ENCODE measurements around the gene LTBR. TPM values are rescaled to one million over a fixed set of nuclear protein-coding genes. Genes with fewer than 3 reads are reported as not detected.

The LTBR gene
- total and polyA plus RNA-seq, 2 of the 4 experiments (the other 2 are of a cell fraction): 19.7 to 62.5 TPM

DNA sequence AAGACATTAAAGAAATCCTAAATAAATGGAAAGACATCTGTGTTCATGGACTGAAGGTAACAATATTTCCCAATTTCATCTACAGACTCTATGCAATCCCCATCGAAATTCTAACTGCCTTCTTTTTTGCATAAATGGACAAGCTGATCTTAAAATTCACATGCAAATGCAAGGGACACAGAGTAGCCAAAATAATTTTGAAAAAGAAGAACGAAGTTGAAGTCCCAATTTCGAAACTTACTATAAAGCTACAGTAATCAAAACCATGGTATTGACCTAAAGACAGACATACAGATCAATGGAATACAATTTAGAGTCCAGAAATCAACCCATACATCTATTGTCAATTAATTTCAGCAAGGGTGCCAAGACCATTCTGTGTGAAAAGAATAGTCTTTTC, 44.4 kb downstream of the LTBR start:
- BruUV-seq (replicated peaks): no TSS peak
- Histone ChIP-seq H3K4me2 (ENCODE audit: low read depth, low read length) (no peak overlapping the region), H3K9me3 (ENCODE audit: control insufficient read depth, insufficient read depth, low read length) (no peaks in the 10 kb centered on the region), H2BK5ac (ENCODE audit: low read depth, low read length, poor library complexity, severe bottlenecking) (no peak overlapping the region), H3K18ac (ENCODE audit: low read depth, low read length) (no peak overlapping the region), H3K9ac (ENCODE audit: low read depth, low read length) (no peak overlapping the region), H3K79me1 (ENCODE audit: low read depth in 1 of 2, low read length in 2 of 2) (0 out of 4 replicates have a peak, but pooled peaks cover 0 to 3% of the 10 kb centered on the region in 2 experiments), H2BK15ac (ENCODE audit: low read depth, low read length) (no peak overlapping the region), H3K56ac (ENCODE audit: extremely low read depth, insufficient read depth, low read length) (no peak overlapping the region), H4K20me1 (ENCODE audit: insufficient read depth, low read length) (no peaks in the 10 kb centered on the region), H2BK20ac (ENCODE audit: low read depth, low read length) (no peak overlapping the region), H3K27ac (ENCODE audit: insufficient read depth, low read length) (no peak overlapping the region), H4K8ac (ENCODE audit: low read depth in 2 of 2, low read length in 2 of 2) (no peak overlapping the region), H2AFZ (replicated peaks; ENCODE audit: low read length, poor library complexity) (no peak overlapping the region), H2BK120ac (ENCODE audit: low read depth, low read length) (no peak overlapping the region), H4K5ac (ENCODE audit: low read depth, low read length) (no peak overlapping the region), H3K27me3 (ENCODE audit: control insufficient read depth, insufficient read depth, low read length) (no peaks in the 10 kb centered on the region), H3K4me3 (ENCODE audit: insufficient read depth, low read depth, low read length) (no peak overlapping the region), H2AK9ac (replicated peaks; ENCODE audit: low read depth, low read length, poor library complexity) (no peak overlapping the region), H2AK5ac (ENCODE audit: low read depth, low read length) (no peak overlapping the region), H4K91ac (ENCODE audit: insufficient read depth, low read depth, low read length) (no peak overlapping the region), H3K14ac (replicated peaks; ENCODE audit: low read depth, low read length) (no peak overlapping the region), H3K4ac (ENCODE audit: low read depth, low read length) (no peak overlapping the region), H3K23ac (ENCODE audit: low read depth, low read length) (no peak overlapping the region), H3K9me1 (ENCODE audit: insufficient read depth, low read length) (peaks cover 12% of the 10 kb centered on the region), H3K4me1 (ENCODE audit: control insufficient read depth, insufficient read depth, low read length) (peaks cover 10% of the 10 kb centered on the region), H3K36me3 (ENCODE audit: control insufficient read depth, insufficient read depth, low read length) (no peaks in the 10 kb centered on the region)
- WGBS, 2 experiments (ENCODE audit: extremely low coverage in 2 of 2, insufficient read length in 1 of 2): 80% methylated on average over 1 of the region's 3 CpGs; no CpG with 5 or more reads in 1 of the 2 experiments
- TF ChIP-seq BHLHE40 (IDR thresholded peaks at IDR 0.05; ENCODE audit: low read depth, low read length) (no peak), MAFK (IDR thresholded peaks at IDR 0.05; ENCODE audit: low read depth, low read length) (no peak), RAD21 (IDR thresholded peaks at IDR 0.05; ENCODE audit: low read length) (no peak), RCOR1 (IDR thresholded peaks at IDR 0.05; ENCODE audit: insufficient replicate concordance, low read length) (no peak), RFX5 (IDR thresholded peaks at IDR 0.05; ENCODE audit: low read depth, low read length) (no peak), FOS (IDR thresholded peaks at IDR 0.05; ENCODE audit: low read depth, low read length) (no peak), CTCF (conservative IDR thresholded peaks at IDR 0.05; ENCODE audit: low read depth, low read length) (no peak), CHD1 (IDR thresholded peaks at IDR 0.05; ENCODE audit: low read depth, low read length) (no peak), MXI1 (IDR thresholded peaks at IDR 0.05; ENCODE audit: borderline replicate concordance, low read depth, low read length) (no peak), POLR2A (IDR thresholded peaks at IDR 0.05; ENCODE audit: low read depth, low read length) (no peak), USF2 (IDR thresholded peaks at IDR 0.05; ENCODE audit: low read depth, low read length) (no peak), SMC3 (IDR thresholded peaks at IDR 0.05; ENCODE audit: low read depth, low read length) (no peak), CEBPB (IDR thresholded peaks at IDR 0.05; ENCODE audit: low read depth, low read length) (no peak), ELK1 (IDR thresholded peaks at IDR 0.05; ENCODE audit: borderline replicate concordance, low read depth, low read length) (no peak), MAZ (IDR thresholded peaks at IDR 0.05; ENCODE audit: borderline replicate concordance, low read depth, low read length) (no peak), NFE2L2 (IDR thresholded peaks at IDR 0.05; ENCODE audit: low read depth, low read length) (no peak)
- dilution Hi-C loops (cut with HindIII; ENCODE audit: low sequenced_read_pairs, unreplicated experiment): no loop called here
- no peak for DNase-seq
- intact Hi-C loops (cut with micrococcal nuclease): no loop called here
- ATAC-seq (ENCODE audit: low read depth): no peak
- ChIA-PET POLR2A (ENCODE audit: unreplicated experiment) (no interaction called here), CTCF (interaction anchor here (0.7 kb wide), 1 partner anchor 14 kb away, joined by 6 read pairs; no protein-coding TSS in a partner anchor)
- in situ Hi-C loops (cut with MboI; ENCODE audit: low sequenced_read_pairs): no loop called here
